Nephron (organoid): ENCODE results near the gene PARD3.
"Not testable (repeated sequence)": the region's sequence is repeated elsewhere in the genome, so short reads cannot be mapped to it uniquely, and the experiment has no call there.

ENCODE experiments used
- H3K27ac Mint-ChIP-seq, 3 experiments: 2 replicates each; pipeline ENCODE4 v1.8.0; 2020; ENCODE audit warnings: mixed read lengths in 3 of 3, mild to moderate bottlenecking in 2 of 3, moderate library complexity in 1 of 3
- H3K27me3 Mint-ChIP-seq: 2 replicates; pipeline ENCODE4 v1.8.0; 2021; ENCODE audit warnings: low read depth, mild to moderate bottlenecking, moderate library complexity, mixed read lengths
- H3K36me3 Mint-ChIP-seq: 2 replicates; pipeline ENCODE4 v1.8.0; 2020; ENCODE audit warnings: low read depth, mixed read lengths
- H3K4me1 Mint-ChIP-seq: 2 replicates; pipeline ENCODE4 v1.8.0; 2020; ENCODE audit warnings: mixed read lengths
- H3K4me3 Mint-ChIP-seq, 3 experiments: 2 replicates each; pipeline ENCODE4 v1.8.0; 2020; ENCODE audit warnings: mild to moderate bottlenecking in 3 of 3, mixed read lengths in 3 of 3, moderate library complexity in 2 of 3
- H3K9me3 Mint-ChIP-seq: 2 replicates; pipeline ENCODE4 v1.8.0; 2020; ENCODE audit warnings: mixed read lengths
- CTCF ChIP-seq, 3 experiments: fragments of 200-600 bp; sonication (generic); IDR thresholded peaks; one replicate each; pipeline ENCODE4 v1.5.0; 2021; ENCODE audit warnings: antibody characterized with exemption in 3 of 3; ENCODE audit not compliant: unreplicated experiment in 3 of 3

Gene PARD3

GRCh38 chr10:34273340-34273739 is 541.8 kb downstream of the PARD3 start:
- Mint-ChIP-seq H3K27me3 (no peaks in the 10 kb centered on the region), H3K27ac (no peak overlapping the region), H3K9me3 (no peaks in the 10 kb centered on the region), H3K4me1 (no peaks in the 10 kb centered on the region), H3K36me3 (peaks cover 22% of the 10 kb centered on the region), H3K4me3 (no peak overlapping the region)
- TF ChIP-seq CTCF (IDR thresholded peaks at IDR 0.05; ENCODE audit: unreplicated experiment in 3 of 3) = no peak

DNA sequence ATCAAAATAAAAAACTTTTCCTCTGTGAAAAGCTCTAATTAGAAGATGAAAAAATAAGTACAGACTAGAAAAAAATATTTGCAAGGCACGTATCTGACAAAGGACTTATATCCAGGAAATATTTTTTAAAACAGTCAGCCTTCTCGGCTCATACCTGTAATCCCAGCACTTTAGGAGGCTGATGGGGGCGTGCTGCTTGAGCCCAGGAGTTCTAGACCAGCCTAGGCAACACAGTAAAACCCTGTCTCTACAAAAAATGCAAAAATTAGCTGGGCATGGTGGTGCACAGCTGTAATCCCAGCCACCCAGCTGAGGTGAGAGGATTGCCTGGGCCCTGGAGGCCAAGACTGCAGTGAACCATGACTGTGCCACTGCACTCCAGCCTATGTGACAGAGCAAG is 542.8 kb downstream of the PARD3 start:
- peaks cover 3% of the 10 kb centered on the region for H3K9me3 Mint-ChIP-seq
- H3K27me3 Mint-ChIP-seq = no peaks in the 10 kb centered on the region
- no peak overlapping the region for H3K27ac Mint-ChIP-seq
- no peak for TF ChIP-seq CTCF (IDR thresholded peaks at IDR 0.05; ENCODE audit: unreplicated experiment in 3 of 3)
- H3K4me1 Mint-ChIP-seq = no peaks in the 10 kb centered on the region
- no peak overlapping the region for H3K4me3 Mint-ChIP-seq
- peaks cover 27% of the 10 kb centered on the region for H3K36me3 Mint-ChIP-seq

DNA sequence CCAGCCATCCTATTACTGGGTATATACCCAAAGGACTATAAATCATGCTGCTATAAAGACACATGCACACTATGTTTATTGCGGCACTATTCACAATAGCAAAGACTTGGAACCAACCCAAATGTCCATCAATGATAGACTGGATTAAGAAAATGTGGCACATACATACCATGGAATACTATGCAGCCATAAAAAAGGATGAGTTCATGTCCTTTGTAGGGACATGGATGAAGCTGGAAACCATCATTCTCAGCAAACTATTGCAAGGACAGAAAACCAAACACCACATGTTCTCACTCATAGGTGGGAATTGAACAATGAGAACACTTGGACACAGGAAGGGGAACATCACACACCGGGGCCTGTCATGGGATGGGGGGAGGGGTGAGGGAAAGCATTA is 546.7 kb downstream of the PARD3 start:
- peaks cover 42% of the 10 kb centered on the region for H3K36me3 Mint-ChIP-seq
- H3K4me1 Mint-ChIP-seq, H3K27me3 Mint-ChIP-seq, H3K27ac Mint-ChIP-seq, H3K9me3 Mint-ChIP-seq, H3K4me3 Mint-ChIP-seq: not testable (repeated sequence)

DNA sequence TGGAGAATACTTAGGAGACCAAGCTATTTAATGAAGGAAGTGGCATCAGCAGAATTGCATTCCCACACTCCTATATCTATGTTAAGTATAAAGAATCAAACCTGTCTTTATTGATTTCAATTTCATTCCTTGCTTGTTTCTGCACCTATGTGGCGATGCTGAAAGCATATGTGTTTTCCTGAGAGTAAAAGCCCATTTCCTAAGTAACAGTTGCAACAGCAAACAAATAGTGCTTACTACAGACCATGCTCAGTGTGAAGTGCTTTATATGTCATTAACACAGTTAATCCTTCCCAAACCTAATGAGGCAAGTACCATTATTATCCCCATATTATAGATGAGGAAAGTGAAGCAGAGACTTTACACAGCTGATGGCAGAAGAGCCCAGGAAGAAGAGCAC is 552.1 kb downstream of the PARD3 start:
- Mint-ChIP-seq H3K4me3 (no peak overlapping the region), H3K9me3 (peaks cover 3% of the 10 kb centered on the region), H3K4me1 (peaks cover 5% of the 10 kb centered on the region)

DNA sequence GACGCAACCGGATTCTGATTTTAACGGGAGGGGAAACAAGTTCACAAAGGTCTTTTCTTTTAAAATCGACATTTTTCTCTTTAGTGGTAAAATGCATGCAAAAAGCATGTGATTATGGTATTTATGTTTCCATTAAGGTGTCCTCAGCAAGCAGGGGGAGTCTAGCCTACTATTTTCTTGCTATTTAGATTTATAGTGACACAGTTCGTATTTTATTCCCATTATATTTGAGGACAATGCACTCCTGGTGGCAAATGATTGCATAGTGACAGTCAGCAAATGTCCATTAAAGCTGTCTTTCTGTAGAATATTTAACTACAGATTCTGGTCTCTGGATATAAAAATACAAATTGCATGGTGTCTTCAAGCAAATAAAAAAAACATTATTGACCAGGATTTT is 554.2 kb downstream of the PARD3 start:
- Mint-ChIP-seq H3K4me1 (peaks cover 5% of the 10 kb centered on the region), H3K27me3 (peaks cover 4% of the 10 kb centered on the region), H3K36me3 (peaks cover 36% of the 10 kb centered on the region), H3K27ac (no peak overlapping the region), H3K9me3 (no peaks in the 10 kb centered on the region), H3K4me3 (no peak overlapping the region)
- TF ChIP-seq CTCF (IDR thresholded peaks at IDR 0.05; ENCODE audit: unreplicated experiment in 3 of 3) = no peak

More for the DNA sequence above, 552.1 kb downstream of the PARD3 start:
- no peak for TF ChIP-seq CTCF (IDR thresholded peaks at IDR 0.05; ENCODE audit: unreplicated experiment in 3 of 3)
- no peak overlapping the region for H3K27ac Mint-ChIP-seq
- H3K36me3 Mint-ChIP-seq = peaks cover 46% of the 10 kb centered on the region
- peaks cover 4% of the 10 kb centered on the region for H3K27me3 Mint-ChIP-seq

GRCh38 chr10:34256216-34256615 is 558.9 kb downstream of the PARD3 start:
- H3K27ac Mint-ChIP-seq = no peak overlapping the region
- no peaks in the 10 kb centered on the region for H3K9me3 Mint-ChIP-seq
- peaks cover 4% of the 10 kb centered on the region for H3K27me3 Mint-ChIP-seq
- peaks cover 25% of the 10 kb centered on the region for H3K36me3 Mint-ChIP-seq
- TF ChIP-seq CTCF (IDR thresholded peaks at IDR 0.05; ENCODE audit: unreplicated experiment in 3 of 3) = no peak
- no peak overlapping the region for H3K4me3 Mint-ChIP-seq
- H3K4me1 Mint-ChIP-seq = peaks cover 10% of the 10 kb centered on the region
